ENCODE results near the gene PRRX2. TPM values are rescaled to one million over a fixed set of nuclear protein-coding genes. Genes with fewer than 3 reads are reported as not detected.

The PRRX2 gene
- total RNA-seq, 1 donor from 2014 or later, result 1.1 TPM

GRCh38 chr9:129692534-129692933, 27.1 kb downstream of the PRRX2 start:
- intact Hi-C loops (cut with DNase I), result no loop called here
- ATAC-seq (no peak), DNase-seq (no peak)
- Histone ChIP-seq H3K27ac (no peak overlapping the region), H3K4me1 (peaks cover 5% of the 10 kb centered on the region), H3K27me3 (peaks cover 6% of the 10 kb centered on the region), H3K9me3 (no peaks in the 10 kb centered on the region), H3K36me3 (no peaks in the 10 kb centered on the region), H3K4me3 (no peak overlapping the region)
- TF ChIP-seq CTCF (IDR thresholded peaks at IDR 0.05), result no peak

DNA sequence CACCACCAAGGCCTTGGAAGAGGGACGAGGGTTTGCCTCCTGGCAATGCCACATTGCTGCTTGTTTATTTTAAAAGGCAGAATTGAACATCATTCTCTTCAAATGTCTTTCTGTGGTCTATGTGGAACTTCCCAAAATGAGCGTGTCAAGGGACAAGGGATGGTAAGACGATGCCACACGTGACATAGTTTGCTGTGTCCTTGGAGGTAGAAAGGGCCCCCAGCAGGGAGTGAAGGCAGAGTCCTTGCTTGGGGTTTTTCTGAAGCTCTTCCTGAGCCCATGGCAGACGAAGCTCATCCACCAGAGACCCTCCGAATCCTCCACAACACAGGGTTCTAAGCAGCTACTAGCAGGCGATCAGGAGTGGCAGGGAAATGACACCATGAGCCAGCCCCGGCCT, 28.3 kb downstream of the PRRX2 start:
- Histone ChIP-seq H3K4me3 (no peak overlapping the region), H3K36me3 (no peaks in the 10 kb centered on the region), H3K4me1 (peaks cover 5% of the 10 kb centered on the region), H3K9me3 (no peaks in the 10 kb centered on the region), H3K27me3 (peaks cover 6% of the 10 kb centered on the region), H3K27ac (no peak overlapping the region)
- TF ChIP-seq CTCF (IDR thresholded peaks at IDR 0.05), result no peak
- ATAC-seq, result no peak
- no peak for DNase-seq
- intact Hi-C loops (cut with DNase I), result no loop called here

- no peak overlapping the region for H3K4me3 ChIP-seq
- H3K9me3 ChIP-seq, result no peaks in the 10 kb centered on the region
- DNase-seq (no peak), ATAC-seq (no peak)
- H3K27ac ChIP-seq, result no peak overlapping the region
- H3K4me1 ChIP-seq, result peaks cover 5% of the 10 kb centered on the region
- peaks cover 6% of the 10 kb centered on the region for H3K27me3 ChIP-seq
- intact Hi-C loops (cut with DNase I), result no loop called here
- TF ChIP-seq CTCF (IDR thresholded peaks at IDR 0.05), result no peak
- H3K36me3 ChIP-seq, result no peaks in the 10 kb centered on the region
These were observed 28.8 kb downstream of the PRRX2 start for GRCh38 chr9:129694243-129694646.

DNA sequence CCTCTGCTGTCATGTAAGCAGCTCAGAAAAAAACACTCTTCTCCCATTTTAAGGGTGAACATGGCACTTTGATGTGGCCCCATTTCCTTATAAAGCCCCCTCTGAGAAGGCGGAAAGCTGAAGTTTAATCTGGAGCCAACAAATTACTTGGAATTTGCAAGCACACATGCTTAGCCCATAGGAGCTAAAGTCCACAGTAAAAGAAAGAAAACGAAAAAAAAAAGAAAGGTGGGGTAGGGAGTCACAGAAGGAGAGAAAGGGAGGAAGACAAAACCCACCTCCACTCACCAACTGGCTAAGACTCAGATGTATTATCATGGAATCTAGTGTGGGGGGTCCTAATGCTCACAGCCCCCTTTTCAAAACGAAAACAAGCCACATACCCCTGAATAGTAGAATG, 30.4 kb downstream of the PRRX2 start:
- no peak for DNase-seq
- H3K4me1 ChIP-seq, result peaks cover 5% of the 10 kb centered on the region
- no peaks in the 10 kb centered on the region for H3K36me3 ChIP-seq
- peaks cover 9% of the 10 kb centered on the region for H3K27me3 ChIP-seq
- no peak for TF ChIP-seq CTCF (IDR thresholded peaks at IDR 0.05)
- intact Hi-C loops (cut with DNase I), result no loop called here
- no peak overlapping the region for H3K27ac ChIP-seq
- no peaks in the 10 kb centered on the region for H3K9me3 ChIP-seq
- no peak for ATAC-seq
- H3K4me3 ChIP-seq, result no peak overlapping the region

DNA sequence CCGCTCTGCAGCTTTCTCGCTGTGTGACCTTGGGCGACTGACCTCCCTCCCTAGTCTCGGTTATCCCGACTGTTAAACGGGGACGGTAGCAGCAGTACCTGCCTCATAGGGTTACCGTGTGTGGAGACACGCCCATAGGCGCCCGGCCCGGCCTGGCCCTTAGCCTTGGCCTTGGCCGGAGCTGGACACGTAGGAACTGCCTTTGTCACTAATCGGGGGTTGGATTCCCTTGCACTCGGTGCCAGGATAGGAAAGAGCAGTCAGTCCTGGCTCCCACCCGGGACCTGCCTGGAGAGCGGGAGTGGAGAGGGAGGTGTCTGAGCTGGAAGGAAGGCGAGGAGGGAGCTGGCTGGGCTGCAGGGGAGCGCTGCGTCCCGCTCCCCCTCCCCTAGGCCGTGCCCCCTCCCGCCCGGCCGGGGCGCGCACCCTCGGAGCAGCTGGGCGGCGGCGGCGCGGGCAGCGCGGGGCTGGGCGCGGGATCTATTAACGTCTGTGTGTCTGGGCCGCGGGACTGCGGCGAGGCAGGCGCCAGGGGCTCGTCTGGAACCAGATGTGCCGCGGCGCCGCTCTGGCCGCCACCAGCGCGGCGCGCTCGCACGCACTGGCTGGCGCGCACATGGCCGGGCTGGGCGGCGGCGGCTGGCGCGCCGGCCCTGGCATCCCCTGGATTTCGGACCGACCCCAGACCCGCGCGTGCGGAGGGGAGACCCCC, 31.7 kb downstream of the PRRX2 start:
- Histone ChIP-seq H3K36me3 (no peaks in the 10 kb centered on the region), H3K27ac (no peak overlapping the region), H3K4me1 (peaks cover 5% of the 10 kb centered on the region), H3K27me3 (peaks cover 9% of the 10 kb centered on the region), H3K4me3 (peak overlapping the region; percentile 36), H3K9me3 (no peaks in the 10 kb centered on the region)
- intact Hi-C loops (cut with DNase I), result no loop called here
- ATAC-seq (peak; percentile 65), DNase-seq (no peak)
- no peak for TF ChIP-seq CTCF (IDR thresholded peaks at IDR 0.05)
